HepG2 (cell line): ENCODE measurements around the gene GRIK4. TPM values are rescaled to one million over a fixed set of nuclear protein-coding genes. Genes with fewer than 3 reads are reported as not detected.
A peak's percentile ranks its signal among the peaks of the same experiment; 100 is the strongest.

Source experiments
- ATAC-seq: fragments of 200-7000 bp; cut with Tn5 transposase; 3 replicates; pipeline ENCODE4 v1.9.1; 2020; ENCODE audit warnings: mild to moderate bottlenecking, moderate library complexity
- BruUV-seq: library from RNA; stranded (reverse); fragments of 400-500 nt; replicated peaks from 2 replicates; lab custom pipeline; 2021; lab: Mats Ljungman, UMichigan
- CTCF ChIA-PET: fragments of 300-600 bp; formaldehyde crosslinking; extraction: SDS; loops from one replicate; lab custom pipeline; 2021; ENCODE audit warnings: low total read pairs, inconsistent platforms, low intra/inter-chr PET ratio; lab: Yijun Ruan, JAX
- POLR2A ChIA-PET: fragments of 350-600 bp; sonication (Branson Sonifier 250); formaldehyde crosslinking; loops from one replicate; lab custom pipeline; 2020; ENCODE audit warnings: antibody characterized with exemption, inconsistent platforms; lab: Yijun Ruan, JAX
- DNase-seq: peaks from one replicate; pipeline ENCODE4 v3.0.0-alpha.2; 2015; ENCODE audit warnings: low spot score
- FAIRE-seq: peaks from 3 replicates; lab custom pipeline; 2011; peaks lifted over from hg19 to GRCh38; lab: Jason Lieb, UNC
- H2AFZ ChIP-seq: one replicate; pipeline ENCODE4 v1.6.1; 2011; ENCODE audit warnings: low read length, inconsistent platforms
- H3K27ac ChIP-seq: fragments of 300-600 bp; 3 replicates; pipeline ENCODE4 v1.8.0; 2011; ENCODE audit warnings: mixed run types, mild to moderate bottlenecking, mixed read lengths, low read length, inconsistent platforms; ENCODE audit not compliant: insufficient read depth; ENCODE audit errors: extremely low read length
- H3K27me3 ChIP-seq, 2 experiments: fragments of 200-600 bp in 1 of 2; 2 replicates in 1 of 2; 3 replicates in 1 of 2; pipeline versions ENCODE4 v1.6.0 to v1.8.0; 2011; ENCODE audit warnings: low read length in 2 of 2, mild to moderate bottlenecking in 2 of 2, moderate library complexity in 2 of 2, inconsistent platforms in 1 of 2; ENCODE audit not compliant: insufficient read depth in 2 of 2, control insufficient read depth in 1 of 2
- H3K36me3 ChIP-seq, 2 experiments: fragments of 200-600 bp in 1 of 2; replicated peaks in 1 of 2; 2 replicates in 1 of 2; 3 replicates in 1 of 2; pipeline versions ENCODE4 v1.5.1 to v1.8.0; 2011; ENCODE audit warnings: low read length in 2 of 2, inconsistent platforms in 1 of 2; ENCODE audit not compliant: insufficient read depth in 2 of 2, control insufficient read depth in 1 of 2
- H3K4me1 ChIP-seq: 2 replicates; pipeline ENCODE4 v1.5.1; 2012; ENCODE audit warnings: low read length, inconsistent platforms; ENCODE audit not compliant: insufficient read depth
- H3K4me2 ChIP-seq: 2 replicates; pipeline ENCODE4 v1.6.0; 2011; ENCODE audit warnings: low read depth, low read length, inconsistent platforms
- H3K4me3 ChIP-seq, 3 experiments: fragments of 200-600 bp in 1 of 3; sonication (generic), shearing (Covaris generic) in 1 of 3; replicated peaks in 1 of 3; 2 replicates each; pipeline ENCODE4 v1.5.1; 2011 to 2016; ENCODE audit warnings: low read length in 3 of 3, inconsistent platforms in 2 of 3, low read depth in 2 of 3, mild to moderate bottlenecking in 2 of 3, control low read depth in 1 of 3, mixed read lengths in 1 of 3; ENCODE audit not compliant: insufficient read depth in 1 of 3
- H3K79me2 ChIP-seq: one replicate; pipeline ENCODE4 v1.6.1; 2011; ENCODE audit warnings: low read length, inconsistent platforms; ENCODE audit not compliant: insufficient read depth
- H3K9ac ChIP-seq: 2 replicates; pipeline ENCODE4 v1.6.0; 2011; ENCODE audit warnings: mild to moderate bottlenecking, low read depth, low read length, inconsistent platforms; ENCODE audit not compliant: insufficient read depth
- H3K9me3 ChIP-seq: 2 replicates; pipeline ENCODE4 v1.5.1; 2012; ENCODE audit warnings: mild to moderate bottlenecking, low read length
- H4K20me1 ChIP-seq: 2 replicates; pipeline ENCODE4 v1.6.0; 2011; ENCODE audit warnings: inconsistent platforms, mild to moderate bottlenecking, low read length, moderate library complexity; ENCODE audit not compliant: insufficient read depth
- RFX1 ChIP-seq: fragments of 450-650 bp; IDR thresholded peaks from 2 replicates; pipeline ENCODE4 v1.6.1; 2017
- RFX5 ChIP-seq: IDR thresholded peaks from 2 replicates; pipeline ENCODE4 v1.6.1; 2011; ENCODE audit warnings: low read depth, low read length, improper control_type of control experiment
- STAG1 ChIP-seq: sonication (generic); formaldehyde crosslinking; IDR thresholded peaks from 2 replicates; pipeline ENCODE4 v1.4.0; 2020; ENCODE audit warnings: missing genetic modification reagents
- TRIM24 ChIP-seq: sonication (generic); formaldehyde crosslinking; IDR thresholded peaks from 2 replicates; pipeline ENCODE4 v1.8.0; 2022; ENCODE audit warnings: mild to moderate bottlenecking, missing genetic modification reagents
- UBTF ChIP-seq: sonication (generic); formaldehyde crosslinking; IDR thresholded peaks from 2 replicates; pipeline ENCODE4 v1.4.0; 2020; ENCODE audit warnings: mild to moderate bottlenecking, missing genetic modification reagents
- ZNF329 ChIP-seq: sonication (generic); formaldehyde crosslinking; IDR thresholded peaks from 2 replicates; pipeline ENCODE4 v1.9.0; 2021; ENCODE audit warnings: low read depth, mild to moderate bottlenecking, missing genetic modification reagents
- ZNF878 ChIP-seq: sonication (generic); formaldehyde crosslinking; IDR thresholded peaks from 2 replicates; pipeline ENCODE4 v1.8.1; 2023; ENCODE audit warnings: mild to moderate bottlenecking, missing genetic modification reagents, moderate library complexity
- WGBS: methylation state at CpG from one replicate; pipeline ENCODE4 v1.1.6; 2017; ENCODE audit warnings: low lambda C conversion rate; 5-methylcytosine and 5-hydroxymethylcytosine counted together
- in situ Hi-C: cut with HindIII; loops from 2 replicates; pipeline ENCODE4 v1.10.0; 2017; ENCODE audit warnings: low pct_unique_long_range_greater_than_20kb; ENCODE audit not compliant: extremely low pct_ligation_motif_present
- intact Hi-C: fragments of 100-400 bp; cut with micrococcal nuclease; formaldehyde crosslinking; loops from one replicate; pipeline ENCODE4 v1.10.0; 2022; ENCODE audit not compliant: unreplicated experiment
- polyA plus RNA-seq, 8 experiments: library from polyadenylated mRNA; depleted of rRNA in 3 of 8; stranded (reverse) in 7 of 8; unstranded in 1 of 8; fragments of >200 nt; fragmentation: Illumina TruSeq in 4 of 8; extraction: Trizol in 4 of 8; gene quantifications; 2 replicates each; pipeline versions ENCODE4 v1.2.1 to v1.2.3, GENCODE V29; 2011 to 2016; ENCODE audit warnings: low read depth in 4 of 8, missing spikeins in 1 of 8, mixed read lengths in 1 of 8; ENCODE audit not compliant: insufficient read depth in 1 of 8
- total RNA-seq, 5 experiments: library from RNA; depleted of rRNA; stranded (reverse); fragments of >200 nt; fragmentation: Illumina TruSeq; extraction: Trizol; gene quantifications; 2 replicates each; pipeline ENCODE4 v1.2.3, GENCODE V29; 2016; ENCODE audit warnings: low read depth in 1 of 5

Gene GRIK4
- total and polyA plus RNA-seq, 2 of the 13 experiments (the other 11 are each of a cell fraction or from before 2014, with no cell fraction given) = 0.04 to 0.07 TPM

DNA sequence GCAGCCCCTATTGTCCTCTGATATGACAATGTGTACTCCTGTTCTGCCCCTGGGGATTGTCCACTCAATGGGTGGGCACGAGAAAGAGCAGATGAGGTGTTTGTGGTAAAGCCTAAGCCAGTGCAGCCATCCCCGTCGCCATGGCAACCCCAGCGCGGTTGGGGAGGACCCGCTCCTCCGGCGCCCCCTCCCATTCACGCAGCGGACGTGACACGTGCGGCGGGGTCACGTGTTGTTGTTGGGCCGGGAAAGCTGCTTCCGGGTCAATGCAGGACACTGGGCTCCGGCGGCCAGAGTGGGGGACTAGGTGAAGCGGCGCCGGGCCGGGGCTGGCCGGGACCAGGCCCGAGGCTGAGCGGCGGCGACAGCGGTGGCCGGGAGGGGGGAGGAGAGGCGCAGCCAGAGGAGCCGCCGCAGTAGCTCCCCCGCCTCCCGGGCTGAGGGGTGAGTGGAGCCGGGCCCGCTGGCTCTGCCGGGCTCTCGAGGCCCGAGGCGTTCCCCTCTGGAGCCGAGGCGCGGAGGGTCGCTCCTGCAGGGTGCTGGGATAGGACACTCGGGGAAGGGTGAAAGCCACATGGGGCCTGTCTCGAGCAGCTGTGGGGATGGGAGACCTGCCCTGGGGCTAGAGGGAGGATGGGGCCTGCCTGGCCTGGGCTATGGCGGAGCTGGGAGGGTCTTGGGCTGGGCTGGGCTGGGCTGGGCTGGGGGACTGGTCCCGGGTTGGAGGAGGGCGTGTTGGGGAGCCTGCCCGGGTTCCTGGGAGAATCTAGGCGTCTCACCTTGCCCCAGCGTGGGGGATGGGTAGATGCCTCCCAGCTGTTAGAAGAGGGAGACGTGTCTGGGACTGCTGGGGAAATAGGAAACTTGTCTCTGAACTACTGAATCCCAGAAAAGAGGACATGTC is 512.6 kb downstream of the GRIK4 start, which contains the start of gene TBCEL (continued):
- TF ChIP-seq UBTF (CRISPR knock-in tag) (peak; percentile 86), STAG1 (CRISPR knock-in tag) (no peak), ZNF329 (CRISPR knock-in tag) (no peak), ZNF878 (CRISPR knock-in tag) (no peak)

- in situ Hi-C loops = no loop called here
- H3K79me2 ChIP-seq = peaks cover 25% of the 10 kb centered on the region
- H2AFZ ChIP-seq = no peak overlapping the region
- POLR2A ChIA-PET = interaction anchor here (0.6 to 3.0 kb wide), 4 partner anchors 10 to 42 kb away, joined by 3 to 15 read pairs (median 11); no protein-coding TSS in a partner anchor
- intact Hi-C loops = no loop called here
- 41% methylated on average over 3 of the region's 3 CpGs for WGBS
- peak overlapping the region; percentile 89 for H3K4me2 ChIP-seq
- H3K36me3 ChIP-seq = no peaks in the 10 kb centered on the region
- FAIRE-seq (peak; percentile 26), ATAC-seq (peak; percentile 61), DNase-seq (peak; percentile 30)
- H3K9ac ChIP-seq = peak overlapping the region; percentile 79
- no peaks in the 10 kb centered on the region for H4K20me1 ChIP-seq
- H3K27me3 ChIP-seq = no peaks in the 10 kb centered on the region; a peak in 1 of 5 replicates
- peaks cover 21% of the 10 kb centered on the region for H3K4me1 ChIP-seq
- CTCF ChIA-PET = no interaction called here
- peak overlapping the region; percentile 84 to 96 (median 84) for H3K4me3 ChIP-seq
- H3K27ac ChIP-seq = peak overlapping the region; percentile 58
- no peaks in the 10 kb centered on the region for H3K9me3 ChIP-seq
- TF ChIP-seq TRIM24 (CRISPR knock-in tag) (no peak), RFX1 (0 out of 2 replicates have a peak, but pooled peaks have one; percentile 17), RFX5 (peak; percentile 15; the same call in 1 of the 2 replicates)
- TSS peak; percentile 50 for BruUV-seq
These were observed 513.4 kb downstream of the GRIK4 start for GRCh38 chr11:121024989-121025388.
